HEK293T (cell line): Measurements from ENCODE around the gene NEDD9.

Experiments
- BHLHE40 ChIP-seq: fragments of 450-650 bp; IDR thresholded peaks from 2 replicates; pipeline ENCODE4 v1.6.1; 2016; ENCODE audit warnings: mild to moderate bottlenecking, moderate library complexity, borderline replicate concordance
- CTBP1 ChIP-seq: fragments of 450-650 bp; IDR thresholded peaks from 2 replicates; pipeline ENCODE4 v1.6.1; 2016; ENCODE audit warnings: borderline replicate concordance
- FOXA1 ChIP-seq: fragments of 450-650 bp; IDR thresholded peaks from 2 replicates; pipeline ENCODE4 v1.6.1; 2016; ENCODE audit warnings: mild to moderate bottlenecking
- FOXK2 ChIP-seq: fragments of 450-650 bp; IDR thresholded peaks from 2 replicates; pipeline ENCODE4 v1.6.1; 2016; ENCODE audit warnings: mild to moderate bottlenecking
- NFRKB ChIP-seq: fragments of 450-650 bp; IDR thresholded peaks from 2 replicates; pipeline ENCODE4 v1.6.1; 2016; ENCODE audit warnings: mild to moderate bottlenecking, moderate library complexity
- SUZ12 ChIP-seq: fragments of 450-650 bp; IDR thresholded peaks from 2 replicates; pipeline ENCODE4 v1.6.1; 2016; ENCODE audit warnings: mild to moderate bottlenecking
- TARDBP ChIP-seq: fragments of 450-650 bp; IDR thresholded peaks from 2 replicates; pipeline ENCODE4 v1.6.1; 2016
- TF ChIP-seq, protein P1 (sequence below): fragments of 450-650 bp; IDR thresholded peaks from 2 replicates; pipeline ENCODE4 v1.6.1; 2016

DNA sequence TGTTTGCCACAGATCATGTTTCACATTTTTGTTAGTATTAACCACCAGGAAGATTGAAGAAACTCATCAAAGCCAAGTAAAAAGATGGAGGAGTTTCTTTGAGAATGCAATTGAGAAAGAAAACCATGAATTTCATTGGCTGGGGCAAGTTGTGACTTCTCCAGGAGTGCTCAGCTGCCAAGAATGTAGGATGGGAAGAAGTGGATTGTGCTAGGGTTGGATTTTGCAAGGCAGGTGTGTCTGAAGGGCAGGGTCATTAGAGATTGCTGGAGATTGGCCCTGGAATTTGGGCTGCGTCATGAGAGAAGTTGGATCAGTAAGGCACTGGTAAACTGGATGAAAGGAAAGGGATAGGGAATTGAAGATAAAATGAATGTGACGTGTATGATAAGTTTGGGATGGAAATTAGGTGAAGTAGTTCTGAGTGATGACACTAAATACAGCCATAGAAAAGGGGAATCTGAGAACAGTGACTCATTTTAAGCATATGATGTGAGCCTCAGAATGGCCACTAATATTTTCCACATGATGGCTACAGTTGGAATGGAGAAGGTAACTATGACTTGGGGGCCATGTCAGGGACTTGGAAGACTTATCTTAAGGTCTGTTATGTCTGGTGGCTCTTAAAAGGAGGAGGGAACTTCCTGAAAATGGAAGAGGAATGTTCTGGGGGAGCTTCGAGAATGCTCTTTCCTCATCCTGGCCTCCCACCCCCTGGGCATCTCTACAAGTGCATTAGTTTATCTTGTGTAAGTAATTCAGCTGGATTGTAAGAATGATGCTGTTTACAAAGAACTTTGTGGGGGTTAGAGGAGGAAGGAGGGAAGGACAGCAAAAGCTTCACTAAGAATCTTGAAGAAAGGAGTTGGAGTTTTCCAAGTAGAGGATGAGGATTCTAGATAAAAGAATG, 93.2 kb downstream of the NEDD9 start:
- TF ChIP-seq FOXK2 (no peak), FOXA1 (no peak), CTBP1 (no peak), SUZ12 (no peak), NFRKB (no peak), TARDBP (no peak), BHLHE40 (no peak)
- TF ChIP-seq, protein P1, sequence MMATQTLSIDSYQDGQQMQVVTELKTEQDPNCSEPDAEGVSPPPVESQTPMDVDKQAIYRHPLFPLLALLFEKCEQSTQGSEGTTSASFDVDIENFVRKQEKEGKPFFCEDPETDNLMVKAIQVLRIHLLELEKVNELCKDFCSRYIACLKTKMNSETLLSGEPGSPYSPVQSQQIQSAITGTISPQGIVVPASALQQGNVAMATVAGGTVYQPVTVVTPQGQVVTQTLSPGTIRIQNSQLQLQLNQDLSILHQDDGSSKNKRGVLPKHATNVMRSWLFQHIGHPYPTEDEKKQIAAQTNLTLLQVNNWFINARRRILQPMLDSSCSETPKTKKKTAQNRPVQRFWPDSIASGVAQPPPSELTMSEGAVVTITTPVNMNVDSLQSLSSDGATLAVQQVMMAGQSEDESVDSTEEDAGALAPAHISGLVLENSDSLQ: no peak
